Tongue (tissue), 3 donors: ENCODE measurements around the gene SNRPD1. TPM values are rescaled to one million over a fixed set of nuclear protein-coding genes. Genes with fewer than 3 reads are reported as not detected.
"Not testable (repeated sequence)": the region's sequence is repeated elsewhere in the genome, so short reads cannot be mapped to it uniquely, and the experiment has no call there.

Experiments used
- DNase-seq: peaks from one replicate; pipeline ENCODE4 v3.0.0-alpha.2; 2015
- small RNA-seq: library from RNA; depleted of rRNA; stranded (forward); fragments of <200 nt; gene quantifications from one replicate; pipeline ENCODE3, GENCODE V24; 2014; ENCODE audit warnings: low replicate concordance
- total RNA-seq: library from RNA; depleted of rRNA; stranded (reverse); fragments of >200 nt; gene quantifications from one replicate; pipeline ENCODE4 v1.2.3, GENCODE V29; 2014

Gene SNRPD1
- total RNA-seq, 1 donor from 2014 or later = 11.5 TPM

GRCh38 chr18:21638822-21639221 is 26.7 kb downstream of the SNRPD1 start:
- no peak for DNase-seq

GRCh38 chr18:21640375-21640774 is 28.3 kb downstream of the SNRPD1 start:
- DNase-seq = not testable (repeated sequence)

GRCh38 chr18:21650311-21650710 is 38.2 kb downstream of the SNRPD1 start:
- no peak for DNase-seq

- DNase-seq = no peak
Measured at GRCh38 chr18:21652073-21652472, 40.0 kb downstream of the SNRPD1 start.

GRCh38 chr18:21653361-21653760 is 41.2 kb downstream of the SNRPD1 start:
- no peak for DNase-seq

GRCh38 chr18:21656402-21656801 is 44.3 kb downstream of the SNRPD1 start:
- no peak for DNase-seq

GRCh38 chr18:21660078-21660477 is 48.0 kb downstream of the SNRPD1 start:
- no peak for DNase-seq

GRCh38 chr18:21662581-21662980 is 50.5 kb downstream of the SNRPD1 start:
- no peak for DNase-seq

- DNase-seq = peak; percentile 20
Measured at GRCh38 chr18:21663578-21663977, 51.5 kb downstream of the SNRPD1 start.

GRCh38 chr18:21664069-21664468 is 52.0 kb downstream of the SNRPD1 start:
- no peak for DNase-seq

GRCh38 chr18:21669736-21670285 is 57.7 kb downstream of the SNRPD1 start:
- no peak for DNase-seq

- no peak for DNase-seq
Measured at GRCh38 chr18:21672521-21673267, 60.6 kb downstream of the SNRPD1 start.

GRCh38 chr18:21675354-21675753 is 63.2 kb downstream of the SNRPD1 start:
- DNase-seq = not testable (repeated sequence)

GRCh38 chr18:21678859-21679258 is 66.7 kb downstream of the SNRPD1 start:
- DNase-seq = no peak

- DNase-seq = no peak
Measured at GRCh38 chr18:21680161-21680560, 68.0 kb downstream of the SNRPD1 start.

GRCh38 chr18:21682371-21683051 is 70.4 kb downstream of the SNRPD1 start:
- peak; percentile 35 for DNase-seq

Small RNAs within 50 kb of the gene (small RNA-seq; reads per million reads assigned to genes)
- gene MIR320C1 = not detected

Other genes starting within 250 kb of the SNRPD1 start
- gene ESCO1, start 11.6 kb upstream of the SNRPD1 start, total RNA-seq = 32.6 TPM
- gene ABHD3, start 92.5 kb downstream of the SNRPD1 start, total RNA-seq = 11.5 TPM
- gene MIB1, start 128.5 kb downstream of the SNRPD1 start, total RNA-seq = 86.6 TPM